HepG2 (cell line): ENCODE results near the gene MAN1A2. TPM values are rescaled to one million over a fixed set of nuclear protein-coding genes. Genes with fewer than 3 reads are reported as not detected.

Experiments used
- ATAC-seq: fragments of 200-7000 bp; cut with Tn5 transposase; 3 replicates; pipeline ENCODE4 v1.9.1; 2020; ENCODE audit warnings: mild to moderate bottlenecking, moderate library complexity
- BruUV-seq: library from RNA; stranded (reverse); fragments of 400-500 nt; replicated peaks from 2 replicates; lab custom pipeline; 2021; lab: Mats Ljungman, UMichigan
- CTCF ChIA-PET: fragments of 300-600 bp; formaldehyde crosslinking; extraction: SDS; loops from one replicate; lab custom pipeline; 2021; ENCODE audit warnings: low total read pairs, inconsistent platforms, low intra/inter-chr PET ratio; lab: Yijun Ruan, JAX
- POLR2A ChIA-PET: fragments of 350-600 bp; sonication (Branson Sonifier 250); formaldehyde crosslinking; loops from one replicate; lab custom pipeline; 2020; ENCODE audit warnings: antibody characterized with exemption, inconsistent platforms; lab: Yijun Ruan, JAX
- DNase-seq: peaks from one replicate; pipeline ENCODE4 v3.0.0-alpha.2; 2015; ENCODE audit warnings: low spot score
- FAIRE-seq: peaks from 3 replicates; lab custom pipeline; 2011; peaks lifted over from hg19 to GRCh38; lab: Jason Lieb, UNC
- H2AFZ ChIP-seq: one replicate; pipeline ENCODE4 v1.6.1; 2011; ENCODE audit warnings: low read length, inconsistent platforms
- H3K27ac ChIP-seq: fragments of 300-600 bp; 3 replicates; pipeline ENCODE4 v1.8.0; 2011; ENCODE audit warnings: mixed run types, mild to moderate bottlenecking, mixed read lengths, low read length, inconsistent platforms; ENCODE audit not compliant: insufficient read depth; ENCODE audit errors: extremely low read length
- H3K27me3 ChIP-seq, 2 experiments: fragments of 200-600 bp in 1 of 2; 2 replicates in 1 of 2; 3 replicates in 1 of 2; pipeline versions ENCODE4 v1.6.0 to v1.8.0; 2011; ENCODE audit warnings: low read length in 2 of 2, mild to moderate bottlenecking in 2 of 2, moderate library complexity in 2 of 2, inconsistent platforms in 1 of 2; ENCODE audit not compliant: insufficient read depth in 2 of 2, control insufficient read depth in 1 of 2
- H3K36me3 ChIP-seq, 2 experiments: fragments of 200-600 bp in 1 of 2; replicated peaks in 1 of 2; 2 replicates in 1 of 2; 3 replicates in 1 of 2; pipeline versions ENCODE4 v1.5.1 to v1.8.0; 2011; ENCODE audit warnings: low read length in 2 of 2, inconsistent platforms in 1 of 2; ENCODE audit not compliant: insufficient read depth in 2 of 2, control insufficient read depth in 1 of 2
- H3K4me1 ChIP-seq: 2 replicates; pipeline ENCODE4 v1.5.1; 2012; ENCODE audit warnings: low read length, inconsistent platforms; ENCODE audit not compliant: insufficient read depth
- H3K4me2 ChIP-seq: 2 replicates; pipeline ENCODE4 v1.6.0; 2011; ENCODE audit warnings: low read depth, low read length, inconsistent platforms
- H3K4me3 ChIP-seq, 3 experiments: fragments of 200-600 bp in 1 of 3; sonication (generic), shearing (Covaris generic) in 1 of 3; replicated peaks in 1 of 3; 2 replicates each; pipeline ENCODE4 v1.5.1; 2011 to 2016; ENCODE audit warnings: low read length in 3 of 3, inconsistent platforms in 2 of 3, low read depth in 2 of 3, mild to moderate bottlenecking in 2 of 3, control low read depth in 1 of 3, mixed read lengths in 1 of 3; ENCODE audit not compliant: insufficient read depth in 1 of 3
- H3K79me2 ChIP-seq: one replicate; pipeline ENCODE4 v1.6.1; 2011; ENCODE audit warnings: low read length, inconsistent platforms; ENCODE audit not compliant: insufficient read depth
- H3K9ac ChIP-seq: 2 replicates; pipeline ENCODE4 v1.6.0; 2011; ENCODE audit warnings: mild to moderate bottlenecking, low read depth, low read length, inconsistent platforms; ENCODE audit not compliant: insufficient read depth
- H3K9me3 ChIP-seq: 2 replicates; pipeline ENCODE4 v1.5.1; 2012; ENCODE audit warnings: mild to moderate bottlenecking, low read length
- H4K20me1 ChIP-seq: 2 replicates; pipeline ENCODE4 v1.6.0; 2011; ENCODE audit warnings: inconsistent platforms, mild to moderate bottlenecking, low read length, moderate library complexity; ENCODE audit not compliant: insufficient read depth
- FOXO4 ChIP-seq: sonication (generic); formaldehyde crosslinking; conservative IDR thresholded peaks from 2 replicates; pipeline ENCODE4 v1.8.1; 2023; ENCODE audit warnings: missing genetic modification reagents
- HMG20A ChIP-seq: IDR thresholded peaks from 2 replicates; pipeline ENCODE4 v1.6.1; 2016; ENCODE audit warnings: borderline replicate concordance
- KAT8 ChIP-seq: IDR thresholded peaks from 2 replicates; pipeline ENCODE4 v1.6.1; 2016; ENCODE audit warnings: missing genetic modification reagents, missing compliant biosample characterization
- MAFG ChIP-seq: sonication (generic); formaldehyde crosslinking; IDR thresholded peaks from 2 replicates; pipeline ENCODE4 v1.5.1; 2020; ENCODE audit warnings: mild to moderate bottlenecking, missing genetic modification reagents
- NRL ChIP-seq: sonication (generic); formaldehyde crosslinking; IDR thresholded peaks from 2 replicates; pipeline ENCODE4 v1.5.0; 2020; ENCODE audit warnings: missing genetic modification reagents, mild to moderate bottlenecking, moderate library complexity, borderline replicate concordance
- TAF1 ChIP-seq: sonication (generic); formaldehyde crosslinking; IDR thresholded peaks from 2 replicates; pipeline ENCODE4 v1.4.0; 2020; ENCODE audit warnings: missing genetic modification reagents
- ZFP41 ChIP-seq: sonication (generic); formaldehyde crosslinking; IDR thresholded peaks from 2 replicates; pipeline ENCODE4 v1.4.0; 2020; ENCODE audit warnings: mild to moderate bottlenecking, missing genetic modification reagents, borderline replicate concordance
- ZMYM2 ChIP-seq: sonication (generic); formaldehyde crosslinking; IDR thresholded peaks from 2 replicates; pipeline ENCODE4 v1.8.0; 2022; ENCODE audit warnings: mild to moderate bottlenecking, missing genetic modification reagents
- ZNF18 ChIP-seq: sonication (generic); formaldehyde crosslinking; IDR thresholded peaks from 2 replicates; pipeline ENCODE4 v1.8.0; 2022; ENCODE audit warnings: mild to moderate bottlenecking, missing genetic modification reagents; ENCODE audit not compliant: insufficient replicate concordance
- ZNF720 ChIP-seq: sonication (generic); formaldehyde crosslinking; IDR thresholded peaks from 2 replicates; pipeline ENCODE4 v1.4.0; 2020; ENCODE audit warnings: missing genetic modification reagents
- ZNF746 ChIP-seq: sonication (generic); formaldehyde crosslinking; IDR thresholded peaks from 2 replicates; pipeline ENCODE4 v1.8.0; 2022; ENCODE audit warnings: mild to moderate bottlenecking, missing genetic modification reagents
- ZNF800 ChIP-seq: sonication (generic); formaldehyde crosslinking; IDR thresholded peaks from 2 replicates; pipeline ENCODE4 v1.4.0; 2020; ENCODE audit warnings: missing genetic modification reagents
- in situ Hi-C: cut with HindIII; loops from 2 replicates; pipeline ENCODE4 v1.10.0; 2017; ENCODE audit warnings: low pct_unique_long_range_greater_than_20kb; ENCODE audit not compliant: extremely low pct_ligation_motif_present
- intact Hi-C: fragments of 100-400 bp; cut with micrococcal nuclease; formaldehyde crosslinking; loops from one replicate; pipeline ENCODE4 v1.10.0; 2022; ENCODE audit not compliant: unreplicated experiment
- polyA plus RNA-seq, 8 experiments: library from polyadenylated mRNA; depleted of rRNA in 3 of 8; stranded (reverse) in 7 of 8; unstranded in 1 of 8; fragments of >200 nt; fragmentation: Illumina TruSeq in 4 of 8; extraction: Trizol in 4 of 8; gene quantifications; 2 replicates each; pipeline versions ENCODE4 v1.2.1 to v1.2.3, GENCODE V29; 2011 to 2016; ENCODE audit warnings: low read depth in 4 of 8, missing spikeins in 1 of 8, mixed read lengths in 1 of 8; ENCODE audit not compliant: insufficient read depth in 1 of 8
- total RNA-seq, 5 experiments: library from RNA; depleted of rRNA; stranded (reverse); fragments of >200 nt; fragmentation: Illumina TruSeq; extraction: Trizol; gene quantifications; 2 replicates each; pipeline ENCODE4 v1.2.3, GENCODE V29; 2016; ENCODE audit warnings: low read depth in 1 of 5

The MAN1A2 gene
- total and polyA plus RNA-seq, 2 of the 13 experiments (the other 11 are each of a cell fraction or from before 2014, with no cell fraction given), result 8.0 to 19.9 TPM

GRCh38 chr1:117556341-117556740 lies 189.1 kb downstream of the MAN1A2 start:
- H2AFZ ChIP-seq, result no peak overlapping the region
- no peaks in the 10 kb centered on the region for H3K36me3 ChIP-seq
- H3K9ac ChIP-seq, result no peak overlapping the region
- in situ Hi-C loops (no loop called here), intact Hi-C loops (no loop called here)
- H4K20me1 ChIP-seq, result no peaks in the 10 kb centered on the region
- no peaks in the 10 kb centered on the region for H3K27me3 ChIP-seq
- no peak for TF ChIP-seq NRL (CRISPR knock-in tag)
- no peak for TF ChIP-seq ZNF746 (CRISPR knock-in tag)
- no peak for TF ChIP-seq ZNF720 (CRISPR knock-in tag)
- no peak for TF ChIP-seq KAT8
- no peak for TF ChIP-seq ZMYM2 (CRISPR knock-in tag)
- no peak for TF ChIP-seq MAFG
- no peak for TF ChIP-seq ZNF800 (CRISPR knock-in tag)
- TF ChIP-seq HMG20A, result no peak
- no peak for TF ChIP-seq TAF1 (CRISPR knock-in tag)
- no peak for TF ChIP-seq ZFP41 (CRISPR knock-in tag)
- TF ChIP-seq FOXO4 (CRISPR knock-in tag), result no peak
- no peak for TF ChIP-seq ZNF18 (CRISPR knock-in tag)
- no peak overlapping the region for H3K4me2 ChIP-seq
- no peaks in the 10 kb centered on the region for H3K9me3 ChIP-seq
- no peak overlapping the region for H3K4me3 ChIP-seq
- H3K4me1 ChIP-seq, result no peaks in the 10 kb centered on the region
- DNase-seq (no peak), ATAC-seq (no peak), FAIRE-seq (no peak)
- POLR2A ChIA-PET, result no interaction called here
- CTCF ChIA-PET, result no interaction called here
- no peak overlapping the region for H3K27ac ChIP-seq
- BruUV-seq, result no TSS peak
- H3K79me2 ChIP-seq, result no peaks in the 10 kb centered on the region
